GM12878 (cell line): ENCODE measurements around the gene UBXN4. TPM values are rescaled to one million over a fixed set of nuclear protein-coding genes. Genes with fewer than 3 reads are reported as not detected.

Source experiments
- ATAC-seq: fragments of 200-7000 bp; cut with Tn5 transposase; 3 replicates; pipeline ENCODE4 v1.9.1; 2020; ENCODE audit warnings: mild to moderate bottlenecking, moderate library complexity
- BruUV-seq: library from RNA; stranded (reverse); fragments of 400-500 nt; replicated peaks from 2 replicates; lab custom pipeline; 2021; lab: Mats Ljungman, UMichigan
- CTCF ChIA-PET: fragments of 300-600 bp; sonication (Branson Sonifier 250); formaldehyde crosslinking; extraction: SDS; loops from one replicate; lab custom pipeline; 2021; ENCODE audit warnings: inconsistent platforms; lab: Yijun Ruan, JAX
- POLR2A ChIA-PET: fragments of 350-600 bp; formaldehyde crosslinking; extraction: SDS; loops from one replicate; lab custom pipeline; 2021; ENCODE audit warnings: inconsistent platforms; lab: Charles Lee
- RAD21 ChIA-PET: fragments of 300-600 bp; sonication (Branson Sonifier 250); formaldehyde crosslinking; loops from one replicate; lab custom pipeline; 2023; ENCODE audit warnings: antibody characterized with exemption; ENCODE audit not compliant: unreplicated experiment; lab: Charles Lee
- SMC1A ChIA-PET: fragments of 300-600 bp; sonication (Branson Sonifier 250); formaldehyde crosslinking; loops from one replicate; lab custom pipeline; 2023; ENCODE audit not compliant: unreplicated experiment, uncharacterized antibody; lab: Charles Lee
- DNase-seq: peaks from one replicate; pipeline ENCODE4 v3.0.0-alpha.2; 2011; ENCODE audit warnings: low read depth, low spot score
- FAIRE-seq: peaks from 3 replicates; lab custom pipeline; 2011; peaks lifted over from hg19 to GRCh38; lab: Jason Lieb, UNC
- H2AFZ ChIP-seq: 2 replicates; pipeline ENCODE4 v1.6.0; 2011; ENCODE audit warnings: low read depth, low read length, control low read depth; ENCODE audit not compliant: control insufficient read depth
- H3K27ac ChIP-seq: 2 replicates; pipeline ENCODE4 v1.5.1; 2011; ENCODE audit warnings: control low read depth; ENCODE audit not compliant: control insufficient read depth, insufficient read depth
- H3K27me3 ChIP-seq, 2 experiments: replicated peaks in 1 of 2; 2 replicates each; pipeline versions ENCODE4 v1.6.0 to v1.6.1; 2011; ENCODE audit warnings: low read length in 1 of 2; ENCODE audit not compliant: control insufficient read depth in 2 of 2, insufficient read depth in 2 of 2
- H3K36me3 ChIP-seq, 2 experiments: 2 replicates each; pipeline ENCODE4 v1.5.1; 2011; ENCODE audit warnings: low read length in 1 of 2; ENCODE audit not compliant: control insufficient read depth in 2 of 2, insufficient read depth in 2 of 2
- H3K4me1 ChIP-seq: 2 replicates; pipeline ENCODE4 v1.6.1; 2011; ENCODE audit warnings: mild to moderate bottlenecking, low read length, moderate library complexity, mixed read lengths; ENCODE audit not compliant: control insufficient read depth, insufficient read depth
- H3K4me2 ChIP-seq: 2 replicates; pipeline ENCODE4 v1.6.0; 2011; ENCODE audit warnings: control low read depth; ENCODE audit not compliant: control insufficient read depth, insufficient read depth
- H3K4me3 ChIP-seq: fragments of 200-600 bp; sonication (generic); 2 replicates; pipeline ENCODE4 v1.5.1; 2016
- H3K79me2 ChIP-seq: 2 replicates; pipeline ENCODE4 v1.6.0; 2011; ENCODE audit warnings: low read length; ENCODE audit not compliant: control insufficient read depth, insufficient read depth
- H3K9ac ChIP-seq: 2 replicates; pipeline ENCODE4 v1.8.0; 2011; ENCODE audit warnings: low read length, control low read depth, mixed read lengths; ENCODE audit not compliant: control insufficient read depth, insufficient read depth
- H3K9me3 ChIP-seq: replicated peaks from 3 replicates; pipeline ENCODE4 v1.5.1; 2011; ENCODE audit warnings: mild to moderate bottlenecking, low read length; ENCODE audit not compliant: control insufficient read depth, insufficient read depth
- H4K20me1 ChIP-seq: 2 replicates; pipeline ENCODE4 v1.6.0; 2011; ENCODE audit not compliant: control insufficient read depth, insufficient read depth
- CBX5 ChIP-seq: sonication (generic); IDR thresholded peaks from 2 replicates; pipeline ENCODE4 v1.6.1; 2016; ENCODE audit warnings: low read depth, moderate library complexity, mild to moderate bottlenecking, inconsistent platforms
- CHD2 ChIP-seq: IDR thresholded peaks from 2 replicates; pipeline ENCODE4 v1.6.1; 2011; ENCODE audit warnings: low read depth, low read length, improper control_type of control experiment, borderline replicate concordance
- FOS ChIP-seq: IDR thresholded peaks from 3 replicates; pipeline ENCODE4 v1.6.1; 2011; ENCODE audit warnings: borderline replicate concordance; ENCODE audit not compliant: insufficient read length; ENCODE audit errors: extremely low read depth
- JUNB ChIP-seq: IDR thresholded peaks from 2 replicates; pipeline ENCODE4 v1.6.1; 2016; ENCODE audit warnings: antibody characterized with exemption, mild to moderate bottlenecking
- RAD51 ChIP-seq: fragments of 450-650 bp; IDR thresholded peaks from 2 replicates; pipeline ENCODE4 v1.6.1; 2016; ENCODE audit warnings: moderate library complexity, mild to moderate bottlenecking, inconsistent platforms
- whole genome bisulfite sequencing: methylation state at CpG from one replicate; pipeline ENCODE4 v1.1.6; 2016; ENCODE audit warnings: low lambda C conversion rate; ENCODE audit not compliant: insufficient replicate concordance, insufficient coverage; ENCODE audit errors: missing lambda C conversion rate; 5-methylcytosine and 5-hydroxymethylcytosine counted together
- in situ Hi-C: fragments of 300-500 bp; cut with MboI; formaldehyde crosslinking; loops from 9 replicates; pipeline ENCODE4 v1.14.3; 2018; ENCODE audit warnings: mixed read lengths
- intact Hi-C: fragments of 100-400 bp; cut with micrococcal nuclease; formaldehyde crosslinking; loops from one replicate; pipeline ENCODE4 v1.14.2; 2022; ENCODE audit not compliant: unreplicated experiment
- polyA plus RNA-seq, 11 experiments: library from polyadenylated mRNA; depleted of rRNA in 4 of 11; unstranded in 6 of 11; stranded (reverse) in 5 of 11; fragments of >200 nt; fragmentation: Nextera tagmentation in 4 of 11; fragmentation: Illumina TruSeq in 1 of 11; extraction: Ambion mirVana in 4 of 11; extraction: Trizol in 1 of 11; gene quantifications; 1 replicate in 1 of 11; 2 replicates in 10 of 11; pipeline versions ENCODE4 v1.2.1 to v1.2.3, GENCODE V29; 2011 to 2016; ENCODE audit warnings: inconsistent platforms in 2 of 11, missing spikeins in 2 of 11, low read depth in 1 of 11
- total RNA-seq, 4 experiments: library from RNA; depleted of rRNA in 3 of 4; stranded (reverse); fragments of >200 nt in 3 of 4; fragmentation: Illumina TruSeq in 1 of 4; extraction: Trizol in 1 of 4; gene quantifications; 2 replicates each; pipeline versions ENCODE4 v1.2.1 to v1.2.3, GENCODE V29; 2013 to 2021
- TF ChIP-seq, protein P1 (sequence below): fragments of 150-350 bp; IDR thresholded peaks from 2 replicates; pipeline ENCODE4 v1.6.1; 2014; ENCODE audit warnings: mild to moderate bottlenecking, low read depth, low read length
- TF ChIP-seq, protein P2 (sequence below): fragments of 450-650 bp; IDR thresholded peaks from 2 replicates; pipeline ENCODE4 v1.6.1; 2016; ENCODE audit warnings: mild to moderate bottlenecking
- TF ChIP-seq, protein P3 (sequence below), 3 experiments: IDR thresholded peaks in 2 of 3; conservative IDR thresholded peaks in 1 of 3; 2 replicates each; pipeline ENCODE4 v1.5.1; 2011; ENCODE audit warnings: low read depth in 3 of 3, low read length in 3 of 3, mild to moderate bottlenecking in 3 of 3, control low read depth in 2 of 3, moderate library complexity in 2 of 3, inconsistent platforms in 1 of 3, mixed read lengths in 1 of 3; ENCODE audit not compliant: control insufficient read depth in 2 of 3, insufficient read depth in 1 of 3; ENCODE audit errors: extremely low read depth in 1 of 3

Gene UBXN4
- total and polyA plus RNA-seq, 10 of the 15 experiments (the other 5 are each of a cell fraction or from before 2014, with no cell fraction given) = 52.6 to 133 (median 71.9) TPM

DNA sequence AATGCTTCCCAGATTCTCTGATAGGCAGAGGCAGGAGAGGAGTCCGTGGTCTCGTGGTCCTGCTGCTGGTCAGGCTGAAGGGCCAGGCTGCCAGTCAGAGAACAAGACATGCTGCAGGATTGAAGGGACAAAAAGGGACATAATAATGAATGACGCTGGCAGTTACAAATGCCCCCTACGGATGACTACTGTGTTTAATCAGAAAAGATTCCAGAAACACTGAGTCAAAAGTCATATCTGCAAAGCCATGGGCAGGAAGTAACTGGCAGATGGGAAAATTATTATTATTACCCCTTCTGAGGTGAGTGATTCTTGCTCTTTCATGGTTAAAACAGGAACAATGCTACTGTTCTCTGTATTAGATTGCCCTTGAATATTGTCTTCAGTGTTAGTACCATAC, 76.3 kb downstream of the UBXN4 start:
- CTCF ChIA-PET = interaction anchor here (1.1 to 4.1 kb wide), 3 partner anchors 20 to 567 kb away, joined by 3 to 19 read pairs (median 13); no protein-coding TSS in a partner anchor
- 64% methylated on average over 4 of the region's 4 CpGs for WGBS
- FAIRE-seq (no peak), DNase-seq (no peak)
- POLR2A ChIA-PET = no interaction called here
- Histone ChIP-seq H3K79me2 (peaks cover 5% of the 10 kb centered on the region; the same call in 1 of the 2 replicates), H3K4me3 (no peak overlapping the region), H3K4me2 (no peak overlapping the region), H3K36me3 (no peaks in the 10 kb centered on the region), H3K9me3 (peaks cover 6% of the 10 kb centered on the region)
- no TSS peak for BruUV-seq
- TF ChIP-seq RAD51 = no peak
- TF ChIP-seq JUNB = 0 out of 2 replicates have a peak, but pooled peaks have one; percentile 7
- TF ChIP-seq, all 136 proteins: peak for 1
- in situ Hi-C loops (no loop called here), intact Hi-C loops (no loop called here)
- ATAC-seq = no peak
- no peak overlapping the region for H2AFZ ChIP-seq
- H3K27ac ChIP-seq = no peak overlapping the region
- no peaks in the 10 kb centered on the region for H4K20me1 ChIP-seq
- ChIA-PET SMC1A (interaction anchor here (0.7 kb wide), 1 partner anchor 21 kb away, joined by 3 read pairs; no protein-coding TSS in a partner anchor), RAD21 (interaction anchor here (1.3 kb wide), 1 partner anchor 97 kb away, joined by 3 read pairs; no protein-coding TSS in a partner anchor)
- H3K27me3 ChIP-seq = no peaks in the 10 kb centered on the region
- peaks cover 33% of the 10 kb centered on the region for H3K4me1 ChIP-seq
- no peak overlapping the region for H3K9ac ChIP-seq

DNA sequence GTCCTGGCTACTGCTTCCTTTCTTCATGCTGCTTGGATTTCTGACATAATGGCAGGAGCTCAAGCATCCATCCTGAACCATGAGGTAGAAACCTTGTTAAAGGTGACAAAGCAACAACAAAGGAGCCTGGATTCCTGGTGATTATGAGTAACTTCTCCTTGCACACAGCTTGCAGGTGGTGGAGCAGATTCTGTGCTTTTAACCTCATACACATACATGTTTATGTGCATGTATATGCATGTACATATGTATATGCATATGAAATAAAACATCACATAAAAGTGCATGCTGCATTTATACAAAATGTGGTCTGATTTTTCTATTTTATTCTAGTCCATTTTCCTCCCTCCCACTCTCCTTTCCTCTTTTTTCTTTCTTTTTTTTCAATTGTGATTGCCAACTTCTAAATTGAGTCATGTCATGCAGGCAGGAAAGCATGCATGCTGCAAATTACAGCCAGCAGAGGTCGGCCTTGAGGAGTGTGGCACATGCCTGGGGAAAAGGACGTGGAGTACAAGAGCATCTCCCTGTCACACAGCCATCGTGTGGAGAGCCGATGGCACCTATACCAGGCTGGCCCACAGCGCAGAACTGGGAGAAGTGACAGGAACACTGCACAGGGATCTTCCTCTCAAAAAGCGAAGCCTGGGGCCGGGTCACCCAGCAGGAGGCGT, 77.4 kb downstream of the UBXN4 start:
- CTCF ChIA-PET = interaction anchor here (0.6 to 4.1 kb wide), 5 partner anchors 21 to 566 kb away, joined by 3 to 19 read pairs (median 3); no protein-coding TSS in a partner anchor
- Histone ChIP-seq H3K27ac (peak overlapping the region; percentile 93), H3K4me2 (0 out of 2 replicates have a peak overlapping the region, but pooled peaks have one; percentile 99), H4K20me1 (no peaks in the 10 kb centered on the region), H3K4me3 (no peak overlapping the region), H3K79me2 (peaks cover 5% of the 10 kb centered on the region; the same call in 1 of the 2 replicates), H3K4me1 (peaks cover 36% of the 10 kb centered on the region), H3K27me3 (no peaks in the 10 kb centered on the region), H3K36me3 (no peaks in the 10 kb centered on the region), H2AFZ (no peak overlapping the region), H3K9me3 (peaks cover 9% of the 10 kb centered on the region), H3K9ac (no peak overlapping the region)
- RAD21 ChIA-PET = interaction anchor here (1.3 to 2.5 kb wide), 3 partner anchors 22 to 565 kb away, joined by 3 to 13 read pairs (median 3); no protein-coding TSS in a partner anchor
- BruUV-seq = no TSS peak
- in situ Hi-C loops = no loop called here
- FAIRE-seq (no peak), ATAC-seq (peak; percentile 66), DNase-seq (no peak)
- WGBS = 61% methylated on average over 8 of the region's 8 CpGs
- SMC1A ChIA-PET = interaction anchor here (0.7 to 1.1 kb wide), 2 partner anchors 22 to 220 kb away, joined by 3 to 4 read pairs; no protein-coding TSS in a partner anchor
- intact Hi-C loops = no loop called here
- POLR2A ChIA-PET = interaction anchor here (1.1 kb wide), 1 partner anchor 76 kb away, joined by 3 read pairs; no protein-coding TSS in a partner anchor
- TF ChIP-seq FOS (no peak), CBX5 (0 out of 2 replicates have a peak, but pooled peaks have one; percentile 9), CHD2 (no peak)
- TF ChIP-seq, protein P1, sequence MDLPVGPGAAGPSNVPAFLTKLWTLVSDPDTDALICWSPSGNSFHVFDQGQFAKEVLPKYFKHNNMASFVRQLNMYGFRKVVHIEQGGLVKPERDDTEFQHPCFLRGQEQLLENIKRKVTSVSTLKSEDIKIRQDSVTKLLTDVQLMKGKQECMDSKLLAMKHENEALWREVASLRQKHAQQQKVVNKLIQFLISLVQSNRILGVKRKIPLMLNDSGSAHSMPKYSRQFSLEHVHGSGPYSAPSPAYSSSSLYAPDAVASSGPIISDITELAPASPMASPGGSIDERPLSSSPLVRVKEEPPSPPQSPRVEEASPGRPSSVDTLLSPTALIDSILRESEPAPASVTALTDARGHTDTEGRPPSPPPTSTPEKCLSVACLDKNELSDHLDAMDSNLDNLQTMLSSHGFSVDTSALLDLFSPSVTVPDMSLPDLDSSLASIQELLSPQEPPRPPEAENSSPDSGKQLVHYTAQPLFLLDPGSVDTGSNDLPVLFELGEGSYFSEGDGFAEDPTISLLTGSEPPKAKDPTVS = no peak
- TF ChIP-seq, protein P2, sequence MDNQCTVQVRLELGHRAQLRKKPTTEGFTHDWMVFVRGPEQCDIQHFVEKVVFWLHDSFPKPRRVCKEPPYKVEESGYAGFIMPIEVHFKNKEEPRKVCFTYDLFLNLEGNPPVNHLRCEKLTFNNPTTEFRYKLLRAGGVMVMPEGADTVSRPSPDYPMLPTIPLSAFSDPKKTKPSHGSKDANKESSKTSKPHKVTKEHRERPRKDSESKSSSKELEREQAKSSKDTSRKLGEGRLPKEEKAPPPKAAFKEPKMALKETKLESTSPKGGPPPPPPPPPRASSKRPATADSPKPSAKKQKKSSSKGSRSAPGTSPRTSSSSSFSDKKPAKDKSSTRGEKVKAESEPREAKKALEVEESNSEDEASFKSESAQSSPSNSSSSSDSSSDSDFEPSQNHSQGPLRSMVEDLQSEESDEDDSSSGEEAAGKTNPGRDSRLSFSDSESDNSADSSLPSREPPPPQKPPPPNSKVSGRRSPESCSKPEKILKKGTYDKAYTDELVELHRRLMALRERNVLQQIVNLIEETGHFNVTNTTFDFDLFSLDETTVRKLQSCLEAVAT = no peak
- TF ChIP-seq, protein P3, sequence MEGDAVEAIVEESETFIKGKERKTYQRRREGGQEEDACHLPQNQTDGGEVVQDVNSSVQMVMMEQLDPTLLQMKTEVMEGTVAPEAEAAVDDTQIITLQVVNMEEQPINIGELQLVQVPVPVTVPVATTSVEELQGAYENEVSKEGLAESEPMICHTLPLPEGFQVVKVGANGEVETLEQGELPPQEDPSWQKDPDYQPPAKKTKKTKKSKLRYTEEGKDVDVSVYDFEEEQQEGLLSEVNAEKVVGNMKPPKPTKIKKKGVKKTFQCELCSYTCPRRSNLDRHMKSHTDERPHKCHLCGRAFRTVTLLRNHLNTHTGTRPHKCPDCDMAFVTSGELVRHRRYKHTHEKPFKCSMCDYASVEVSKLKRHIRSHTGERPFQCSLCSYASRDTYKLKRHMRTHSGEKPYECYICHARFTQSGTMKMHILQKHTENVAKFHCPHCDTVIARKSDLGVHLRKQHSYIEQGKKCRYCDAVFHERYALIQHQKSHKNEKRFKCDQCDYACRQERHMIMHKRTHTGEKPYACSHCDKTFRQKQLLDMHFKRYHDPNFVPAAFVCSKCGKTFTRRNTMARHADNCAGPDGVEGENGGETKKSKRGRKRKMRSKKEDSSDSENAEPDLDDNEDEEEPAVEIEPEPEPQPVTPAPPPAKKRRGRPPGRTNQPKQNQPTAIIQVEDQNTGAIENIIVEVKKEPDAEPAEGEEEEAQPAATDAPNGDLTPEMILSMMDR (IDR thresholded peaks at IDR 0.05 in 2 of 3, conservative IDR thresholded peaks at IDR 0.05 in 1 of 3; ENCODE audit: control insufficient read depth in 2 of 3, extremely low read depth in 1 of 3, insufficient read depth in 1 of 3, low read depth in 3 of 3, low read length in 3 of 3) = peak; percentile 26 to 48 (median 40)
